Measurements from ENCODE around the gene PACC1. TPM values are rescaled to one million over a fixed set of nuclear protein-coding genes. Genes with fewer than 3 reads are reported as not detected.

The PACC1 gene
- total and polyA plus RNA-seq, 8 donors: 1.7 to 3.4 (median 3.2) TPM

- H3K36me3 ChIP-seq: peaks cover 0 to 2% (median 0%) of the 10 kb centered on the region in 3 donors
Measured at GRCh38 chr1:212388985-212389716, 25.5 kb downstream of the PACC1 start.

GRCh38 chr1:212386029-212386428 is 28.7 kb downstream of the PACC1 start:
- no peak overlapping the region for H3K4me3 ChIP-seq
- H3K27me3 ChIP-seq: no peaks in the 10 kb centered on the region
- WGBS, 2 donors: 66 to 80% methylated on average over 1 of the region's 1 CpG
- no peaks in the 10 kb centered on the region for H3K4me1 ChIP-seq
- FAIRE-seq (no peak), ATAC-seq (no peak), DNase-seq (no peak)
- intact Hi-C loops (cut with DNase I): no loop called here
- no peak overlapping the region for H3K27ac ChIP-seq
- no peaks in the 10 kb centered on the region for H3K9me3 ChIP-seq
- H3K36me3 ChIP-seq: peaks cover 0 to 3% (median 0%) of the 10 kb centered on the region in 3 donors
- no peak for TF ChIP-seq CTCF (IDR thresholded peaks at IDR 0.05)

More at GRCh38 chr1:212388985-212389716, 25.5 kb downstream of the PACC1 start:
- H3K9me3 ChIP-seq: no peaks in the 10 kb centered on the region
- no peaks in the 10 kb centered on the region for H3K4me1 ChIP-seq
- no peak for TF ChIP-seq CTCF (IDR thresholded peaks at IDR 0.05)
- intact Hi-C loops (cut with DNase I): no loop called here
- no peak overlapping the region for H3K27ac ChIP-seq
- 92 to 100% methylated on average over 1 of the region's 1 CpG for WGBS, 2 donors
- FAIRE-seq (no peak), ATAC-seq (no peak), DNase-seq (no peak)
- H3K4me3 ChIP-seq: no peak overlapping the region
- no peaks in the 10 kb centered on the region for H3K27me3 ChIP-seq

GRCh38 chr1:212381397-212382035 is 33.2 kb downstream of the PACC1 start:
- peaks cover 0 to 3% (median 0%) of the 10 kb centered on the region in 3 donors for H3K36me3 ChIP-seq

DNA sequence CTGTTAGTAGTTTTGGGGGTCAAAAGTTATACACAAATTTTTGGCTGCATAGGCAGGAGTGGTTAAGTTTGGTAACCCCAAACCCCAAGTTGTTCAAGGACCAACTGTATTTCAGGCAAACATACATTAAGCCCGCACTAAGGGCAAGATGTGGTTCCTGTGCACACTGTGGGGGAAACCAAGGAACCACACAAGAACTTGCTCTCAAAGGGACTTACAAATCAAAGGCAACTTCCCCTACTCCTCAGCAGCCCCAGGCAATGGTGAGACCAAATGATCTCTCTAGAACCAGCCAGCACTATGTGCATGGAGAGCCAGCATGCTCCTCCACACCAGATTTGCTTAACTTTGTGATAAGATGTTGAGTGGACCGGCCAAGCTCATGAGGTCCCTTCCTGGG is 35.3 kb downstream of the PACC1 start:
- ATAC-seq (no peak), DNase-seq (no peak), FAIRE-seq (no peak)
- no peak overlapping the region for H3K27ac ChIP-seq
- no peaks in the 10 kb centered on the region for H3K27me3 ChIP-seq
- H3K9me3 ChIP-seq: no peaks in the 10 kb centered on the region
- no peak for TF ChIP-seq CTCF (IDR thresholded peaks at IDR 0.05)
- intact Hi-C loops (cut with DNase I): no loop called here
- H3K4me3 ChIP-seq: no peak overlapping the region
- H3K36me3 ChIP-seq: peaks cover 0 to 3% (median 0%) of the 10 kb centered on the region in 3 donors
- no peaks in the 10 kb centered on the region for H3K4me1 ChIP-seq
- 97 to 100% methylated on average over 2 of the region's 2 CpGs for WGBS, 2 donors

More at GRCh38 chr1:212381397-212382035, 33.2 kb downstream of the PACC1 start:
- Histone ChIP-seq H3K27me3 (no peaks in the 10 kb centered on the region), H3K4me1 (no peaks in the 10 kb centered on the region), H3K4me3 (no peak overlapping the region), H3K27ac (no peak overlapping the region), H3K9me3 (no peaks in the 10 kb centered on the region)
- ATAC-seq: no peak
- WGBS, 2 donors: 77 to 90% methylated on average over 4 of the region's 4 CpGs
- no peak for TF ChIP-seq CTCF (IDR thresholded peaks at IDR 0.05)
- intact Hi-C loops (cut with DNase I): no loop called here
- no peak for FAIRE-seq
- no peak for DNase-seq

- Histone ChIP-seq H3K4me3 (no peak overlapping the region), H3K9me3 (no peaks in the 10 kb centered on the region), H3K27ac (no peak overlapping the region), H3K4me1 (no peaks in the 10 kb centered on the region), H3K27me3 (no peaks in the 10 kb centered on the region), H3K36me3 (no peaks in the 10 kb centered on the region)
- DNase-seq (no peak), ATAC-seq (no peak), FAIRE-seq (no peak)
- no peak for TF ChIP-seq CTCF (IDR thresholded peaks at IDR 0.05)
- WGBS, 2 donors: 92 to 94% methylated on average over 3 of the region's 3 CpGs
- intact Hi-C loops (cut with DNase I): no loop called here
Measured at GRCh38 chr1:212377644-212378043, 37.0 kb downstream of the PACC1 start.
